Measurements from ENCODE around the gene HS3ST6. TPM values are rescaled to one million over a fixed set of nuclear protein-coding genes. Genes with fewer than 3 reads are reported as not detected.

The HS3ST6 gene
- total and polyA plus RNA-seq, 10 donors = 0.06 to 0.20 TPM; not detected in 8

GRCh38 chr16:1936945-1937479 is 18.8 kb upstream of the HS3ST6 start:
- intact Hi-C loops (cut with DNase I; ENCODE audit: low total_unique reads) = no loop called here
- DNase-seq = no peak
- peaks cover 0 to 61% (median 25%) of the 10 kb centered on the region in 6 donors for H3K36me3 ChIP-seq
- 93 to 96% (median 94%) methylated on average over 10 to 11 of the region's 11 CpGs for WGBS, 5 donors
- TF ChIP-seq CTCF (IDR thresholded peaks at IDR 0.05 in 8 of 11, conservative IDR thresholded peaks at IDR 0.05 in 3 of 11) = no peak
- peak in 1 of 3 donors; percentile 54 for TF ChIP-seq POLR2AphosphoS5 (IDR thresholded peaks at IDR 0.05)
- H3K27ac ChIP-seq = peak overlapping the region in 5 of 8 donors; percentile 59 to 94 (median 84)
- peaks cover 6 to 81% (median 34%) of the 10 kb centered on the region in 6 donors for H3K4me1 ChIP-seq
- no peaks in the 10 kb centered on the region for H3K9me3 ChIP-seq
- no peak overlapping the region for H3K4me3 ChIP-seq
- peaks cover 0 to 16% (median 0%) of the 10 kb centered on the region in 7 donors for H3K27me3 ChIP-seq (replicated peaks in 1 of 7)

- H3K27ac ChIP-seq = peak overlapping the region in 3 of 8 donors; percentile 13 to 91 (median 17)
- H3K9me3 ChIP-seq = no peaks in the 10 kb centered on the region
- intact Hi-C loops (cut with DNase I; ENCODE audit: low total_unique reads) = no loop called here
- WGBS, 5 donors = 65 to 77% (median 68%) methylated on average over 20 to 23 of the region's 23 CpGs
- no peak for DNase-seq
- H3K36me3 ChIP-seq = peaks cover 0 to 29% (median 7%) of the 10 kb centered on the region in 6 donors
- TF ChIP-seq POLR2A (IDR thresholded peaks at IDR 0.05) = no peak
- peak in 2 of 3 donors; percentile 25 to 76 for TF ChIP-seq POLR2AphosphoS5 (IDR thresholded peaks at IDR 0.05)
- no peak for TF ChIP-seq CTCF (IDR thresholded peaks at IDR 0.05 in 8 of 11, conservative IDR thresholded peaks at IDR 0.05 in 3 of 11)
- no peak overlapping the region for H3K4me3 ChIP-seq
- peaks cover 0 to 63% (median 22%) of the 10 kb centered on the region in 6 donors for H3K4me1 ChIP-seq
- H3K27me3 ChIP-seq (replicated peaks in 1 of 7) = peaks cover 0 to 24% (median 0%) of the 10 kb centered on the region in 7 donors
Observed at GRCh38 chr16:1933097-1933661, 15.0 kb upstream of the HS3ST6 start.

GRCh38 chr16:1932050-1933028 is 14.1 kb upstream of the HS3ST6 start:
- TF ChIP-seq POLR2A (IDR thresholded peaks at IDR 0.05) = no peak
- TF ChIP-seq POLR2AphosphoS5 (IDR thresholded peaks at IDR 0.05) = peak in 1 of 3 donors; percentile 52
- no peak for DNase-seq
- WGBS, 5 donors = 79 to 86% (median 81%) methylated on average over 11 to 19 of the region's 19 CpGs

GRCh38 chr16:1930338-1930720 is 12.1 kb upstream of the HS3ST6 start:
- H3K4me3 ChIP-seq = peak overlapping the region in 3 of 8 donors; percentile 51 to 79 (median 69)
- peaks cover 0 to 37% (median 20%) of the 10 kb centered on the region in 6 donors for H3K4me1 ChIP-seq
- WGBS, 5 donors = 63 to 83% (median 65%) methylated on average over 9 to 10 of the region's 10 CpGs
- no peak for DNase-seq
- H3K27me3 ChIP-seq (replicated peaks in 1 of 7) = peaks cover 0 to 29% (median 0%) of the 10 kb centered on the region in 7 donors
- intact Hi-C loops (cut with DNase I; ENCODE audit: low total_unique reads) = no loop called here
- H3K27ac ChIP-seq = peak overlapping the region in 6 of 8 donors; percentile 69 to 93 (median 88)
- no peaks in the 10 kb centered on the region for H3K9me3 ChIP-seq
- TF ChIP-seq POLR2AphosphoS5 (IDR thresholded peaks at IDR 0.05) (no peak), CTCF (IDR thresholded peaks at IDR 0.05 in 8 of 11, conservative IDR thresholded peaks at IDR 0.05 in 3 of 11) (no peak), POLR2A (IDR thresholded peaks at IDR 0.05) (no peak)
- peaks cover 0 to under 1% (median 0%) of the 10 kb centered on the region in 6 donors for H3K36me3 ChIP-seq

More at GRCh38 chr16:1932050-1933028, 14.1 kb upstream of the HS3ST6 start:
- H3K4me3 ChIP-seq = no peak overlapping the region
- peaks cover 0 to 55% (median 20%) of the 10 kb centered on the region in 6 donors for H3K4me1 ChIP-seq
- H3K36me3 ChIP-seq = peaks cover 0 to 21% (median 0%) of the 10 kb centered on the region in 6 donors
- H3K27me3 ChIP-seq (replicated peaks in 1 of 7) = peaks cover 0 to 24% (median 0%) of the 10 kb centered on the region in 7 donors
- no peaks in the 10 kb centered on the region for H3K9me3 ChIP-seq
- intact Hi-C loops (cut with DNase I; ENCODE audit: low total_unique reads) = no loop called here
- peak overlapping the region in 2 of 8 donors; percentile 13 to 91 for H3K27ac ChIP-seq
